ENCODE measurements around the gene CA5A. TPM values are rescaled to one million over a fixed set of nuclear protein-coding genes. Genes with fewer than 3 reads are reported as not detected.
"Not testable (repeated sequence)": the region's sequence is repeated elsewhere in the genome, so short reads cannot be mapped to it uniquely, and the experiment has no call there.

The CA5A gene
- total and polyA plus RNA-seq, 8 donors, result 0.09 to 0.77 (median 0.16) TPM

- intact Hi-C loops (cut with DNase I), result no loop called here
- no peak overlapping the region for H3K27ac ChIP-seq
- H3K36me3 ChIP-seq, result no peaks in the 10 kb centered on the region
- ATAC-seq (no peak), DNase-seq (no peak)
- no peak for TF ChIP-seq CTCF (IDR thresholded peaks at IDR 0.05)
- H3K4me3 ChIP-seq, result no peak overlapping the region
- peaks cover 4 to 66% of the 10 kb centered on the region in 2 donors for H3K27me3 ChIP-seq
- H3K4me1 ChIP-seq, result no peaks in the 10 kb centered on the region
- H3K9me3 ChIP-seq, result no peaks in the 10 kb centered on the region
Measured at GRCh38 chr16:87880117-87880696, 56.1 kb downstream of the CA5A start.

- H3K4me3 ChIP-seq; H3K36me3 ChIP-seq; H3K4me1 ChIP-seq; ATAC-seq; H3K9me3 ChIP-seq; intact Hi-C loops (cut with DNase I); DNase-seq; H3K27ac ChIP-seq: not testable (repeated sequence)
- peaks cover 4 to 72% of the 10 kb centered on the region in 2 donors for H3K27me3 ChIP-seq
Measured at GRCh38 chr16:87879411-87880013, 56.8 kb downstream of the CA5A start.

GRCh38 chr16:87878704-87879103 is 57.6 kb downstream of the CA5A start:
- TF ChIP-seq CTCF (IDR thresholded peaks at IDR 0.05), result no peak
- H3K27ac ChIP-seq, result no peak overlapping the region
- peaks cover 4 to 74% of the 10 kb centered on the region in 2 donors for H3K27me3 ChIP-seq
- intact Hi-C loops (cut with DNase I), result no loop called here
- H3K4me1 ChIP-seq, result no peaks in the 10 kb centered on the region
- H3K4me3 ChIP-seq, result no peak overlapping the region
- no peaks in the 10 kb centered on the region for H3K9me3 ChIP-seq
- H3K36me3 ChIP-seq, result no peaks in the 10 kb centered on the region
- ATAC-seq (no peak), DNase-seq (no peak)

GRCh38 chr16:87877942-87878507 is 58.3 kb downstream of the CA5A start:
- intact Hi-C loops (cut with DNase I), result no loop called here
- DNase-seq, result no peak
- H3K4me1 ChIP-seq, result no peaks in the 10 kb centered on the region
- peaks cover 4 to 72% of the 10 kb centered on the region in 2 donors for H3K27me3 ChIP-seq
- ATAC-seq, result no peak
- H3K27ac ChIP-seq, result no peak overlapping the region
- no peak for TF ChIP-seq CTCF (IDR thresholded peaks at IDR 0.05)
- no peaks in the 10 kb centered on the region for H3K36me3 ChIP-seq
- no peak overlapping the region for H3K4me3 ChIP-seq
- no peaks in the 10 kb centered on the region for H3K9me3 ChIP-seq

GRCh38 chr16:87874639-87875427 is 61.5 kb downstream of the CA5A start:
- Histone ChIP-seq H3K4me1 (peaks cover 3 to 24% of the 10 kb centered on the region in 2 donors), H3K27me3 (peaks cover 4 to 41% of the 10 kb centered on the region in 2 donors), H3K4me3 (no peak overlapping the region), H3K27ac (no peak overlapping the region), H3K9me3 (no peaks in the 10 kb centered on the region), H3K36me3 (no peaks in the 10 kb centered on the region)
- ATAC-seq (no peak), DNase-seq (no peak)
- intact Hi-C loops (cut with DNase I), result loop anchor here in 1 of 2 donors (5.0 kb wide), 1 partner anchor 98 kb away; no protein-coding TSS in a partner anchor
- TF ChIP-seq CTCF (IDR thresholded peaks at IDR 0.05), result no peak

GRCh38 chr16:87870418-87871291 is 65.7 kb downstream of the CA5A start:
- ATAC-seq, result peak; percentile 8
- peaks cover 3 to 56% of the 10 kb centered on the region in 2 donors for H3K4me1 ChIP-seq
- not testable (repeated sequence) for H3K36me3 ChIP-seq, H3K4me3 ChIP-seq, H3K9me3 ChIP-seq, DNase-seq
- peak overlapping the region; percentile 58 to 70 for H3K27ac ChIP-seq
- intact Hi-C loops (cut with DNase I), result loop anchor here in 1 of 2 donors (5.0 kb wide), 1 partner anchor 93 kb away; no protein-coding TSS in a partner anchor
- peaks cover 0 to 26% of the 10 kb centered on the region in 2 donors for H3K27me3 ChIP-seq

GRCh38 chr16:87869879-87870417 is 66.4 kb downstream of the CA5A start:
- H3K27ac ChIP-seq, H3K4me3 ChIP-seq: not testable (repeated sequence)
- intact Hi-C loops (cut with DNase I), result loop anchor here in 1 of 2 donors (5.0 kb wide), 1 partner anchor 93 kb away; no protein-coding TSS in a partner anchor

More at GRCh38 chr16:87869879-87870417, 66.4 kb downstream of the CA5A start:
- H3K27me3 ChIP-seq, result peaks cover 0 to 21% of the 10 kb centered on the region in 2 donors
- not testable (repeated sequence) for DNase-seq, H3K9me3 ChIP-seq, ATAC-seq, H3K36me3 ChIP-seq
- peaks cover 3 to 58% of the 10 kb centered on the region in 2 donors for H3K4me1 ChIP-seq
